Endometrial microvascular endothelial cells (primary cell): ENCODE data around the gene ADAM22. TPM values are rescaled to one million over a fixed set of nuclear protein-coding genes. Genes with fewer than 3 reads are reported as not detected.
"Not testable (repeated sequence)": the region's sequence is repeated elsewhere in the genome, so short reads cannot be mapped to it uniquely, and the experiment has no call there.

Experiments used
- in situ Hi-C: cut with HindIII; loops from 2 replicates; pipeline ENCODE4 v1.10.0; 2017; ENCODE audit warnings: low sequenced_read_pairs, low pct_unique_long_range_greater_than_20kb; ENCODE audit errors: inconsistent ontology term
- total RNA-seq: library from RNA; depleted of rRNA; stranded (reverse); fragments of >200 nt; gene quantifications from one replicate; pipeline ENCODE4 v1.2.3, GENCODE V29; 2015; ENCODE audit errors: inconsistent ontology term

ADAM22 gene, protein sequence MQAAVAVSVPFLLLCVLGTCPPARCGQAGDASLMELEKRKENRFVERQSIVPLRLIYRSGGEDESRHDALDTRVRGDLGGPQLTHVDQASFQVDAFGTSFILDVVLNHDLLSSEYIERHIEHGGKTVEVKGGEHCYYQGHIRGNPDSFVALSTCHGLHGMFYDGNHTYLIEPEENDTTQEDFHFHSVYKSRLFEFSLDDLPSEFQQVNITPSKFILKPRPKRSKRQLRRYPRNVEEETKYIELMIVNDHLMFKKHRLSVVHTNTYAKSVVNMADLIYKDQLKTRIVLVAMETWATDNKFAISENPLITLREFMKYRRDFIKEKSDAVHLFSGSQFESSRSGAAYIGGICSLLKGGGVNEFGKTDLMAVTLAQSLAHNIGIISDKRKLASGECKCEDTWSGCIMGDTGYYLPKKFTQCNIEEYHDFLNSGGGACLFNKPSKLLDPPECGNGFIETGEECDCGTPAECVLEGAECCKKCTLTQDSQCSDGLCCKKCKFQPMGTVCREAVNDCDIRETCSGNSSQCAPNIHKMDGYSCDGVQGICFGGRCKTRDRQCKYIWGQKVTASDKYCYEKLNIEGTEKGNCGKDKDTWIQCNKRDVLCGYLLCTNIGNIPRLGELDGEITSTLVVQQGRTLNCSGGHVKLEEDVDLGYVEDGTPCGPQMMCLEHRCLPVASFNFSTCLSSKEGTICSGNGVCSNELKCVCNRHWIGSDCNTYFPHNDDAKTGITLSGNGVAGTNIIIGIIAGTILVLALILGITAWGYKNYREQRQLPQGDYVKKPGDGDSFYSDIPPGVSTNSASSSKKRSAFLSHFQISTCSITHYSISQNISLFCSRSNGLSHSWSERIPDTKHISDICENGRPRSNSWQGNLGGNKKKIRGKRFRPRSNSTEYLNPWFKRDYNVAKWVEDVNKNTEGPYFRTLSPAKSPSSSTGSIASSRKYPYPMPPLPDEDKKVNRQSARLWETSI
- total RNA-seq, result 0.09 TPM

DNA sequence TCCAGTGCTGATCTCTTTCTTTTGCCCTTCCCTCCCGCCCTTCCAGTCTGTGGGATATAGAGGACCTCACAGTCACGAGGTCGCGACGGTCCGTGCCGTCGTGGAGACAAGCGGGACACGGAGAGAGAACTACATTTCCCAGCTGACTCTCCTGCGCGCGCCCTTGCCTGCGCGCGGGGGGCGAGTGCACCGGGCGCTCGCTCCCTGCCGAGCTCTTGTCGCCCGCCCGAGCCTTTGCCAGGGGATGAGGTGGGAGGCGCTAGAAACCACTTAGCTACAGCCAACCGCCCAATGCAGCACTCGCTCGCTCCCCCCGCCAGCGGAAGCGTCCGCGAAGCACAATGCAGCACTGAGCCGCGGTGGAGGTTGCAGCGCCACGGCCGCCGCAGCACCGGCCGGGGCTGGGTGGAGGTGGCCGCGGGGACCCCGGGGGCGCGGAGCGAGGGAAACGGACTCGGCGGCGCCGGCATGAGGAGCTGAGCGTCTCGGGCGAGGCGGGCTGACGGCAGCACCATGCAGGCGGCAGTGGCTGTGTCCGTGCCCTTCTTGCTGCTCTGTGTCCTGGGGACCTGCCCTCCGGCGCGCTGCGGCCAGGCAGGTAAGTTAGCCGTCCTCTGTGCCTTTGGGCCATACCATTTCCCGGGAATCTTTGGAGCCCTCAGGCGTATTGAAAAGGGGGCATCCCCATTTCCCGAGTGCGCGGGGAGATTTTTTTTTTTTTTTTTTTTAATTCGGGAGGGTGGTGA, at the start of gene ADAM22:
Gene ADAM22, plus strand, starts transcription at position 299 of the 746 bp plus-strand sequence. Its CDS starts 215 bp downstream, at position 514.
- in situ Hi-C loops, result no loop called here

DNA sequence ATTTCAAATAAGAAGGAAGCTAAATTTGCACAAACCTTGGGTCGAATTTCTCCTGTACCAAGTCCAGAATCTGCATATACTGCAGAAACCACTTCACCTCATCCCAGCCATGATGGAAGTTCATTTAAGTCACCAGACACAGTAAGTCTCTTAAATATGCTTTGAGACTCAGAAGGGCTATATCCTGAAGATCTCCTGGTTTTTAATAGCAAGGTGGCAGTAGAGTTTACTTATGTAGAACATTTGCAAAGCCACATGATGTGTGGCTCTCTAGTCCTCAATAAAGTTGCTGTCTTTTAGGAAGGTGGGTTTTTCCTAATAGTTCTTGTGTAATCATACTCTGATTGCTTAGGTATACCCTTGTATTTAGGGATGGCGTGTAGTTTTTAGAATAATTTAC, 49.0 kb upstream of the ADAM22 start:
- in situ Hi-C loops, result no loop called here

DNA sequence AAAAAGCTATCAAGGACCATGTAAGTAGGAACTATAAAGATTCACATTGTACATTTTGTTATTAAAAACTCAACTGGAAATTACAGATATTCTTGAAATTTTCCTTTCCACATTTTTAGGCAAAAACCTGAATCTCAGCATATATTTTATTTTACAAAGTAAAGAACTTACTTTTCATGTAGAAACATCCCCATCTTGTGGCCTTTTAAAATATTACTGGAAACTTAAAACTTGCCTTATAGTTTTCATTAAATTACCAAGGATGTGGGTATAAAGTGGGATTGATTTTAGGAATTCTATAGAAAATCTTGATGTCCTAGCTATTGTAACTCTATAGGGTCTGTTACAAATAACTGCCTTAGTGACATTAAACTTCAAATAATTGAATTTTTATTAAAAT, 47.2 kb upstream of the ADAM22 start:
- in situ Hi-C loops, result no loop called here

DNA sequence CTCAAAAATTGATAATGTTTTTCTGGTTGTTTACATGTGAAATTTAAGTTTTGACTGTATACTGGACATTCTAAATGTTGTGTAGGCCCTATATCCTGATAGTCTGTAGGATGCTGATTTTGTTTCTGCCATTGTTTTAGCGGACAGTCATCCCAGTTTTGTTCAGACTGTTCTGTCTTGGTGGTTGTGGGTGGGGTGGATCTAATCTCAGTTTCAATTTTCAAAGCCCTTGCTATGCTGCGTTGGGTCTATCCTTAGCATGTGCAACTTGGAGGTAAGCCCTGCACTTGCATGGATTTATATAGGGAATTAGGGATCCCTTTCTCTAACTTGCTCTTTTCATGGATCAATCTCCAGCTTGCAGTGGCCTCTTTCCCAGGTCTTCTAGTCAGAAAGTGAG, 38.7 kb upstream of the ADAM22 start:
- in situ Hi-C loops, result no loop called here

DNA sequence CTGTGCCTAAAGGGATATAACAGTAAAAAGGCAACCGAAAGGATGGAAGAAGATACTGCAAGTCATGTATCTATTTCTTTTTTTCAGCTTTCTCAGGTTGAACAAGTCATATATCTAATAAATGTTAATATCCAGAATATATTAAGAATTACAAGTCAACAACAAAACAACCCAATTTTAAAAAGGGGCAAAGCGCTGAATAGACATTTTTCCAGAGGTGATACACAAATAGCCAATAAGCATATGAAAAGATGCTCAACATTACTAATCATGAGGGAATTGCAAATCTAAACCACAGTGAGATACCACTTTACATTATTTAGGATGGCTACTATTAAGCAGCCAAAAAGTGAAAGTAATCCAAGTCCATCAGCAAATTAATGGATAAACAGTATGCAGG, 34.8 kb upstream of the ADAM22 start:
- in situ Hi-C loops, result no loop called here

DNA sequence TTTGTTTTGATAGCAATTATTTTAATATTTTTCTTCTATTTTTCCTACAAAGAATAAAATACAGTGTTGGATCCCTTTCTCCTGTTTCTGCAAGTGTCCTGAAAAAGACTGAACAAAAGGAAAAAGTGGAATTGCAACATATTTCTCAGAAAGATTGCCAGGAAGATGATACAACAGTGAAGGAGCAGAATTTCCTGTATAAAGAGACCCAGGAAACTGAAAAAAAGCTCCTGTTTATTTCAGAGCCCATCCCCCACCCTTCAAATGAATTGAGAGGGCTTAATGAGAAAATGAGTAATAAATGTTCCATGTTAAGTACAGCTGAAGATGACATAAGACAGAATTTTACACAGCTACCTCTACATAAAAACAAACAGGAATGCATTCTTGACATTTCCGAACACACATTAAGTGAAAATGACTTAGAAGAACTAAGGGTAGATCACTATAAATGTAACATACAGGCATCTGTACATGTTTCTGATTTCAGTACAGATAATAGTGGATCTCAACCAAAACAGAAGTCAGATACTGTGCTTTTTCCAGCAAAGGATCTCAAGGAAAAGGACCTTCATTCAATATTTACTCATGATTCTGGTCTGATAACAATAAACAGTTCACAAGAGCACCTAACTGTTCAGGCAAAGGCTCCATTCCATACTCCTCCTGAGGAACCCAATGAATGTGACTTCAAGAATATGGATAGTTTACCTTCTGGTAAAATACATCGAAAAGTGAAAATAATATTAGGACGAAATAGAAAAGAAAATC, 26.7 kb upstream of the ADAM22 start:
- in situ Hi-C loops, result not testable (repeated sequence)

DNA sequence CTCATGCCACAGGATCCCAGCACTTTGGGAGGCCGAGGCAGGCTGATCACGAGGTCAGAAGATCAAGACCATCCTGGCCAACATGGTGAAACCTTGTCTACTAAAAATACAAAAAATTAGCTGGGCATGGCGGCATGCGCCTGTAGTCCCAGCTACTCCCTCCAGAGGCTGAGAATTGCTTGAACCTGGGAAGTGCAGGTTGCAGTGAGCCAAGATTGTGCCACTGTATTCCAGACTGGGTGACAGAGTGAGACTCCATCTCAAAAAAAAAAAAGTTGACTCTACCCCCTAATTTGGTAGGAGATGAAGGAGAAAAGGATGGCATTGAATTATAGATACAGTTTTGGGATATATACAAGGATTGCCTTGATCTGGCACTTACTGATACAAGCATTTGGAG, 25.2 kb upstream of the ADAM22 start:
- in situ Hi-C loops, result not testable (repeated sequence)

DNA sequence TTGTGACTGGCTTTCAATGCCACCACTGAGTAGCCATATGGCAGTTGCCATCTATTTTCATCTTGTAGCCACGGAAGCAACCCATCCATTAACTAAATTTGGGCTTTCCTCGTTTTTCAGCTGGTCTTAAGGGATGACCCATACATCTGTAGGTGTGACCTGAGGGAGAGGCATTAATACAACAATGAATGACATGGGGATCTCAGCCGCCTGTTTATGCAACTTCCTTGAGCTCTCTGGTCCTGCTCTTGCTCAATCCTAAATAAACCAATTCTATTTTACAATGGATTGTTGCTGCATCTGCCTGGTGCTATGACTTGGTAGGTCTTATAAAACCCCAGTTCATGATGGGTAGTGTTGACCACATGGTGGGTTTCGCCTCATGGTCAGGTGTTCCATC, 21.9 kb upstream of the ADAM22 start:
- in situ Hi-C loops, result no loop called here

DNA sequence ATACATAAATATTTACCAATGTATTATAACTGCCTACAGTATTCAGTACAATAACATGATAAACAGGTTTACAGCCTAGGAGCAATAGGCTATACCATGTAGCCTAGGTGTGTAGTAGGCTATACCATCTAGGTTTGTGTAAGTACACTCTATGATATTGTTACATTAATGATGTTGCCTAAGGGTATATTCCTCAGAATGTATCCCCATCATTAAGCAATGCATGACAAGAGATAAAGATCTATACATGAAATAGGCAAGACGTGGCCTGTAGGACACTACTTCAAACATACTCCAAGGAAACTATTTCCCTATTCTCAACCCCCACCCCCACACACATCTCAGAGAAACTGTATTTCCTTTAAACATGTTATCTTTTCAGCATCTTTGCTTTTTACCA, 15.3 kb upstream of the ADAM22 start:
- in situ Hi-C loops, result no loop called here

DNA sequence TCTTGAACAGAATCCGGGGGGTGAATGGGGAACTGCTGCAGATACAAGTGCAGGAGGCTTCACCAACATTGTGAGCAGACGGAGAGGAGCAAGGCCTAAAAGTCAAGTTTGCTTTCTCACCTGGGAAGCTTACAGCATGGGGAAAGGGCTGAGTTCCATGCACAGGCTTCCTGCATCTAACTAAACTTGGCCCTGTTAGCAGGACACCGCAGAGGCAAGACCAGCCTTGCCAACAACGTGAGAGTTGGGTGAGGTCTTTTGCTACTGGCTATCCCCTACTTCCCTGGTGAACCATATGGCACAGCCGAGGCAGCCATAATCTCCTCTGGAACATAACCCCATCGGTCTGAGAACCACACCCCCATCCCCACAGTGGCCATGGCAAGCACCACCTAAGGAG, 14.2 kb upstream of the ADAM22 start:
- in situ Hi-C loops, result no loop called here

DNA sequence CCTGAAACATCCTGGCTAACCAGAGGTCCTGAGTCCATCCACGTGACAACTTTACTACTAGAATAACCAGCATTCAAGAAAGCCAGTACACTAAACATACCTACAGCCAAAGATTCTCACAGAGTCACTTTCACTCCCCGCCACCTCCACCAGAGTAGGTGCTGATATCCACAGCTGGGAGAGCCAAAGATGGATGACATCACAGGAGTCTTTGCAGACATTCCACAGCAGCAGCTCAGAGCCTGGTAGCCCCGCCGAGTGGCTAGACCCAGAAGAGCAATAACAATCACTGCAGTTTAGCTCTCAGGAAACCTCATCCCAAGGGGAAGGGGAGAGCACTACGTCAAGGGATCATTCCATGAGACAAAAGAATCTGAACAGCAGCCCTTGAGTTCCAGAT, 13.5 kb upstream of the ADAM22 start:
- in situ Hi-C loops, result no loop called here

DNA sequence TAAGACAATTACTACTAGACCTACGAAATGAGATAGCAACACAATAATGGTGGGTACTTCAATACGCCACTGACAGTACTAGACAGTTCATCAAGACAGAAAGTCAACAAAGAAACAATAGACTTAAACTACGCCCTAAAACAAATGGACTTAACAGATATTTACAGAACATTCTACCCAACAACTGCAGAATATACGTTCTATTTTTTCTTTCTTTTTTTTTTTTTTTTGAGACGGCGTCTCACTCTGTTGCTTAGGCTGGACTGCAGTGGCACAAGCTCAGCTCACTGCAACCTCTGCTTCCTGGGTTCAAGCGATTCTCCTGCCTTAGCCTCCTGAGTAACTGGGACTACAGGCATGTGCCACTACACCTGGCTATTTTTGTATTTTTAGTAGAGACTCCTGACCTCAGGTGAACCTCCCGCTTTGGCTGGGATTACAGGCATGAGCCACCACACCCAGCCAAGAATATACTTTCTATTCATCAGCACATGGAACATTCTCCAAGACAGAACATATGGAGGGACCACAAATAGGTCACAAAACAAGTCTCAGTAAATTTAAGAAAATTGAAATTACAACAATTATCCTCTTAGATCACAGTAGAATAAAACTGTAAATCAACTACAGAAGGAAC, 11.2 kb upstream of the ADAM22 start:
- in situ Hi-C loops, result not testable (repeated sequence)

DNA sequence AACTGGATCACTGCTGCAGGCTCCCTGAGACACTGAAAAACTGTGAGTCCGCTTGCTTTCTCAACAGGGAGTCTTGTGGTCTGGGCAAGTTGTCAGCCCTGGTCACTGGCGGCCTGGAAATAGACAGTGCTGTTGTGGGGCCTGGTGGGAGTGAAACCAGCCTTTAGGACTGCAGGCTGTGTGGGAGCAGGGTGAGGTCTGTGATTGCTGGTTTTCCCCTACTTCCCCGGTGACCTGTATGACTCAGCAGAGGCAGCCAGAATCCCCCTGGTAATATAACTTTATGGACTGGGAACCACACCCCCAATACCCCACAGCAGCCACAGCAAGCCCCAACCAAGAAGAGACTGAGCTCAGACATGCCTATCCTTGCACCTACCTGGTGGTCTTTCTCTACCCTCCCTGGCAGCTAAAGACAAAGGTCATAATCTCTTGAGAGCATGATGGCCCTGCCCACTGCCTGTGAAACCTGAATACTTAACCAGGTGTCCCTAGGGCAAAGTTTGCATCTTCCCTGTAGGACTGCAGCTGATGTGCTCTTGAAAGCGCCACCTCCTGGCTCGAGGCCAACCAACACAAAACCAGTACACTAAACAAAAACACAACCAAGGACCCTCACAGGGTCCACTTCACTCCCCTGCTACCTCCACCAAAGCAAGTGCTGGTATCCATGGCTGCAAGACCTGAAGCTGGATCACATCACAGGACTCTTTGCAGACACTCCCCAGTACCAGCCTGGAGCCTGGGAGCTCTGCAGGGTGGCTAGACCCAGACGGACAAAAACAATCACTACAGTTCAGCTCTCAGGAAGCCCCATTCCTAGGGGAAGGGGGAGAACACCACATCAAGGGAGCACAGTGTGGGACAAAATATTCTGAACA, 7.2 kb upstream of the ADAM22 start:
- in situ Hi-C loops, result no loop called here

DNA sequence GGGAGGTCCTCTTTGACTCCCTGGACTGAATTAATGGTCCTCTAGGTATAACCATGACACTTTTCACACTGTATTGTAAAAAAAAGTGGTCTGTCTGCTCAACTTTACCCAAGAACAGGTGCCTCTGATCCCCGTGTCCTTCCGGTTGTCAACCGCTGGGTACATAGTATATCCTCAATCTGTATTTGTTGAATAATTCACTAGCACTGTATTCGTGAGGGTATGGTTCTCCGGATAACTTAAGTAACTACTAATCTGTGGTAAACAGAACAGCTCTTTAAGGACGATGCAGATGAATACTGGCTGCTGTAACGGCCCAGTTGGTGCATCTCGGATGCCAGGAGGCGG, 472 bp upstream of the ADAM22 start:
- in situ Hi-C loops, result no loop called here

DNA sequence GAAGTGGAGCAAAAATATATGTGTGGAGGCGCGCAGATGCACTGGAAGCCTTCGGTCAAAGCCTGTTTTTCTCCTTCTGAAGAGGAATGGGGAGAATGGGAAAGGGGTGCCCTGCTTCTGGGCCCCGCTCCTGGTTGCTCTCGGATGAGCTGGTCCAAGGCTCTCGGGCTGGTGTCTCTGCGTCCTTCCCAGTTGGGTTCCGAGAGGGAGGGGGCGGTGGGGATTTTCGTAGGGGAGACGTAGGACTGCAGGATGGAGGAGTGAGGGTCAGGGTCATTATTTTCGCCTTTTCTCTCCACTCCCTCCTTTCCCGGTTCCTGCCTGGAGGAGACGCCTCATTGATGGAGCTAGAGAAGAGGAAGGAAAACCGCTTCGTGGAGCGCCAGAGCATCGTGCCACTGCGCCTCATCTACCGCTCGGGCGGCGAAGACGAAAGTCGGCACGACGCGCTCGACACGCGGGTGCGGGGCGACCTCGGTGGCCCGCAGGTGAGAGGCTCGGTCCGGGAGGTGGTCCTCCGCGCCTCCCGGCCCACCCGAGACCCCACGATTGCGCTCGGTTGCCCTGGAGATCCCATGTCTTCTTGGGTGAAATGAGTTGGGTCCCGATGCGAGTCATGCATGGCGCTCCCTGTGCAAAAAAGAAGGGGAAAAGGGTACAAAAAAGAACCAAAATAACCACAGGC, 790 bp downstream of the ADAM22 start:
- in situ Hi-C loops, result no loop called here

DNA sequence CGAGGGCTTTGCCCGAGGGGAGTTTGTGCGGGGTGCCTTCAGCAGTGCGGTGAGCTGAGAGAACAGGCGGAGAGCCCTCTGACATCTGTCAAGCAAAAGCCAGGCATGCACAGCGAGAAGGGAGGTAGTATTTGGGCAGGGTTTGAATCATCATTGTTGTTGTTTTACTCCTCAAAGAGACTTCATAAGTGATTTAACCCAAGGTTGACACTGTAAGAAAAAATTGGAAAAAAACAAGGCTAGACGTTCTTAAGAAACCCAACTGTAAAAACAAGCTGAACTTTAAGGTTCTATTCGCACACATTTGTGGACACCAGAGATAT, 1.3 kb downstream of the ADAM22 start:
- in situ Hi-C loops, result no loop called here

DNA sequence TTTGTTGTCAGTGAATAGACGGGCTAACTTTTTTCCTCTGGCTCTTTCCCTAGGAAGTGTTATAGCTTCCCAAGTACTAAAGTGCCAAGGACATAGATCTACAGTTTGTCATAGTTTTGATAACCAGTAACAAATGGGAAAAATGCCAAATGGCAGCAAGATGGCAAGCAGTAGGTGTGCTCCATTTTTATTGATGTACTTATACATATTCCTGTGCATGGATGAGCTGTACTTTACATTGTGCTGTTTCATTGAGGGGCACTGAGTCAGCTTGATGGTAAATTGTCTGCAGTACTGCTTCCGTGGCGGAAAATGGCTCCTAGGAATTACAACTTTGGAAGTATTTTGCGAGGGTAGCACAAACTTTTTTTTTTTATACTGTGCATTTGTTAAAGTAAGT, 7.1 kb downstream of the ADAM22 start:
- in situ Hi-C loops, result no loop called here
